OCI-LY1 (cell line): Measurements from ENCODE around the gene KRTAP1-1.

Experiments
- CTCF ChIP-seq: fragments of 200-600 bp; sonication (generic), shearing (Covaris generic); IDR thresholded peaks from 2 replicates; pipeline ENCODE4 v1.5.1; 2017; ENCODE audit warnings: mild to moderate bottlenecking, antibody characterized with exemption, low read length, moderate library complexity, mixed read lengths
- EZH2 ChIP-seq: fragments of 200-600 bp; sonication (generic), shearing (Covaris generic); IDR thresholded peaks from 2 replicates; pipeline ENCODE4 v1.8.0; 2017; ENCODE audit warnings: borderline replicate concordance, mixed run types, mild to moderate bottlenecking, antibody characterized with exemption, low read length, moderate library complexity, mixed read lengths

DNA sequence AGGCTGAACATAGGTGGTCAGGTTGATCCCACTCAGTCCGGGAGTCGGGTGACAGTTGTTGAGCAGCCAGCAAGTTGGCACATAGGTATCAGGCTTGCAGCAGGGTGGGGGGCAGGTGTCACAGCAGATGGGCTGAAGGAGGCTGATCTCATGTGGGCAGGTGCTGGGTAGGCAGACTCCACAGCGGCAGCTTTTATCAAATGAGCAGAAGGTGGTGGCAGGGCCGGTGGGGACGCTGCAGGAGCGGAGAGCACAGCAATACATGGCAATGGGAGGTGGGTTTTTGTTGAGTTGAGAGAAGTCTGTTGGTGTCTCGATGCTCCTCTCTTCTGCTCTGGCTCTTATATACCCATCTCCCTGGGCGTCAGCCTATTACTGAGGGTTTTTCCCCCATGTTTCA is 32.4 kb downstream of the KRTAP1-1 start, which contains the start of gene KRTAP3-1:
- TF ChIP-seq CTCF (no peak), EZH2 (no peak)
